GM18517 (cell line): ENCODE measurements around the gene GRIN2A.

ENCODE experiments used
- ATAC-seq: cut with Tn5 transposase; IDR thresholded peaks from one replicate; pipeline ENCODE4 v1.9.1; 2021; ENCODE audit warnings: mild to moderate bottlenecking, moderate library complexity; ENCODE audit not compliant: unreplicated experiment

The GRIN2A gene

DNA sequence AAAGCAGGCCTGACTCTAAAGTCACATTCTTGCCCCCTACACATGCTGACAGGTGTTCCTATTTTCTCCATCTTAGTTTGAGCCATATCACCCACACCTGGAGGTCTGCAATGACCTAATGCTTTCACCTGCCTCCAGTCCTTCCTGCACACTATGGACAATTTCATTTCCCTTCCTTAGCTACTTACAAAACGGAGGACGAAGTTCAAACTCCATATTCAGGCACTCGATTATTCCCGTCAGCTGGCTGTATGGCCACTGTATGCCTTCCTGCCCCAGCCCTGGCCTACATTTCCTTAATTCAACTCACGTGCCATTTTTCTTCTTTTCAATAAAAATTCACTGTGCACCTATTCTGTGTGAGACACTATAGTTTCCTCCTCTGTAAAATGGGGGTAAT is 44.9 kb downstream of the GRIN2A start:
- ATAC-seq: no peak

DNA sequence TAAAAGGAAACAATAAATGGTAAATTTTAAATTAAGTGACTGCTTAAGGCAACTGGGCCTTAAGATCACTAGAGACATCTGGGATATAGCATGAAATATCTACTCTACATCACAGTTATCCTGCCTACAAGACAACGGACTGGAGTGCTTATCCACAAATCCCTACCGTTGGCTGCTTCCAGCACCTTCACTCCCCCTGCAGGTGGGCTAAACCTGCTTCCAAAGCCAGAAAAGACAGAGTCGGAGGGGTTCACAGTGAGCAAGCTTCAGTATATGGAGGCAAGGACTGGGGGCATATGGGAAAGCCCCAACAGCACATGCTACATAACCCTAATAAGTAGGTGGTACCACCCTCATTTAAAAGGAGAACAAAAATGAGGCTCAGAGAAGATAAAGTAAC is 45.3 kb downstream of the GRIN2A start:
- ATAC-seq: no peak

DNA sequence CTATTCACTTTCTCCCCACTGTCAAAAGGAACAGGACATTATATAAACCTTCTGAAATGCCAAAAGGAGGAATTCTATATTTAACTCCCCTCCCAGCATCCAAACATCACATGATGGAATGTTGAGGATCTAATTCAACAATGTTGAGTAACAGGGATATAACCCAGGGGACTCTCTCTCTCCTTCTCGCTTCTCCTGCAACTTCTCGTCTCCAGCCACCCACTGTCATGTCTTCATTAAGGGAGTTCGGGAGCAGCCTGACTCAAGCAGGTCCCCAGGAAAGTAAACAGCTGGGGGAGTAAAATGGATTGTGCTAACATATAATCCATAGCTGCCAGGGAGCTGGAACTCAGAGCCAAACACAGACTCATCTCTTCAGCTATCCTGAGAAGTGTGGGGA is 51.7 kb downstream of the GRIN2A start:
- ATAC-seq: no peak

DNA sequence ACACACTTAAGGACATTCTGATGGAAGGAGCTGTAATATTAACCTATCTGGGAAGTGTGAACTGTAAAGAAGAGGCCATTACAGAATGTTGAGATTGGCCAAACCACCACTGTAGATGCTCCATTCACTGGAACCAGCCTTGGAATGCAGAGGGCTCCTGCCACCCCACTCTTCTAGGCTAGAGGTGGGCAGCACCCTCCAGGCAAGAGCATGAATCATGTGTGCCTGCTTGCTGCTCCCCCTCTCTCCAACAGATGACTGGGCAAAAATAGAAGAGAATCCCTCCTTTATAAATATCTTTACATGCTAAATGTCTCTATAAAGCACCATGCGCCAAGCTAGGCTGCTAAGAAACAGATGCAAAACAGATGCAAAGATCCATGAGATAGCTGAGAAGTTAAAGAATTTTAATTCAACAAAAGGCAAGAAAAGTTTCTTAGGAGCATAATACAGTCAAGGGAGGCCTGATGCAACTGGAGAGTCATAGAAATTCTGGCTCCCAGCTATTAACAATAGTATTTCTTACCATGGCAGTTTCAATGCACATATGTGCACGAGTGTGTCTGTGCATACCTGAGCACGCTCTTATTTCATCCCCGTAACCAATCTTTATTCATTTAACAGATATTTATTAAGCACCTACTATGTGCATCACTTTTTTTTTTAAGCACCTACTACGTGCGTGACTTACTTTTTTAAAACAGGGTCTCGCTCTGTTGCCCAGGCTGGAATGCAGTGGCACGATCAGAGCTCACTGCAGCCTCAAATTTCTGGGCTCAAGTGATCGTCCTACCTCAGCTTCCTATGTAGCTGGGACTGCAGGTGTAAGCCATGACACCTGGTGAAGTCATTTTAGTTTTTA is 53.6 kb downstream of the GRIN2A start:
- no peak for ATAC-seq

DNA sequence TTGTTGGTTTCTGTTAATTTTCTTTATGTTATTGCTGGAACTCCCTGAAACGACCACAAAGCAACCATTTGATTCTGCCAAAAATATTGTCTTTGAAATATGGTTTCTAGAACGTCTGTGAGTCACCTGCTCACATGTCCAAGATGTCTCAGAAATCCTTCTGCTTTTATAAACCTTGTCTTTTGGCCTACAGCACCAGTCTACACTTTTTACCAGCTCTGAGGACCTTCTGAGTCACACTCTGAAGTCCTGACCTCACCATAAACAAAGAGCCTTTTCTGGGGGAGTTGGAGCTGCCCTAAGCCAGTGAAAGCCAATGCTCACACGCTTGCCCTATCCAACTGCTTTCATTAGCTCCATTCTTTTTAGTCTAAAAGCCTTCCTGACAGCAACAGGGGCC is 55.5 kb downstream of the GRIN2A start:
- no peak for ATAC-seq

GRCh38 chr16:10123141-10123540 is 59.1 kb downstream of the GRIN2A start:
- no peak for ATAC-seq

- no peak for ATAC-seq
Observed at GRCh38 chr16:10122546-10122945, 59.7 kb downstream of the GRIN2A start.

DNA sequence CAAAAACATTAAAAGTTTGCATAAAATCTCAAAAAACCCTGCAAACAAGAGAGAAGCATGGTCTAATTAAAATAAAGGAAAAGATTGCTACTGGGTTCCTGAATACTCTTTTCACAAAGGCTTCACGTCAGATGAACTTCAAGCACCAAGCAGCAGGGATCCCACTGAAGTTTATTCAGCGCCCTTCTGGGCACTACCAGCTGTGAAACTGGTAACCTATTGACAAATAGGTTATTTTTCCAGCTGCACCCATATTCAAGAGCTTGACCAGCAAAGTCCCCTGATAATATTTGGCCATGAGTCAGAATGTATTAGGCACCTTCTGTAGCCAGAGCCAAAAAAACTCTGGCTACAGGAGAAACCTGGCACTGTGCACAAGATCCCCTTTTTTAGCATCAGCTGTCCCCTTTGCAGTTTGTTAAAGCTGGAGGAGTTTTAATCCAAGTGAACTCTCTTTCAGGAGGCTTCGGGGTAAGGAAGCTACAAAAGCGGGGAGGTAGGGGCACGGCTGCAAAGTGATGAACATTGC is 60.3 kb downstream of the GRIN2A start:
- no peak for ATAC-seq

GRCh38 chr16:10121491-10121890 is 60.7 kb downstream of the GRIN2A start:
- no peak for ATAC-seq

DNA sequence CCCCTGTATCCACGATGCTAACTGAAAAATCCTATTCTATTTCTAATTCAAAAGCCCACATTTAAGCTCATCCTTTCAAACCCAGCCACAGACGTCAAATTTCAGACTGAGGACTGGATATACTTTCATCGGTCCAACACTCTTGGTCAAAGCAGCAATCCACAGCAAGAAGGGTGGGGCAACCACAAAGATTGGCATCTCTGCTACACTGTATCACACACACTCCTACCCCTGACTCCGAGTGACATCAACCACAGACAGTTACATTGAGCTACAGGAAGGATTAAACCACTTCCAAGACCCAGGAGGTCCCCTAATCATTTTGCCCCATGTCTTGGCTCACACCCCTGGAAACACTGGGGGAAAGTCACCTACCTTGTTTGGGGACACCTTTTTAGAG is 61.3 kb downstream of the GRIN2A start:
- ATAC-seq: no peak

- no peak for ATAC-seq
Observed at GRCh38 chr16:10114409-10114808, 67.8 kb downstream of the GRIN2A start.

DNA sequence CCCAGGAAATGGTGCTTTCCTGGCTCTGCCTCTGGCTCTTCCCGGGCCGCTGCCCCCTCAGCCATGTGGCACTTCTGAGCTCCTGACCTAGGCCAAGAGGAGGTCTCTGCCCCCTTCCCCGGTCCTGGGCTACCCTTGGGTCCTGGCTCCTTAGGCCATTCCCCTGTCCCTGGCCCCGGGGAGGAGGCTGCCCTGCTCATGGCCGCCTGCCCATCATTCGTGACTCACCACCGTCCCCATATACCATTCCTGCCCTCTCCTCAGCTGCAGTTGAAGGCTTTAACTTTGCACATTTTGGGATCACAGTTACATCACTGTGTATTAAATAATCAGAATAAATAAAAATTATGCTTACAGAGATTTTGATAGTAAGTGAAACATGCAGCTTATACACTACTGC is 69.0 kb downstream of the GRIN2A start:
- ATAC-seq: no peak

DNA sequence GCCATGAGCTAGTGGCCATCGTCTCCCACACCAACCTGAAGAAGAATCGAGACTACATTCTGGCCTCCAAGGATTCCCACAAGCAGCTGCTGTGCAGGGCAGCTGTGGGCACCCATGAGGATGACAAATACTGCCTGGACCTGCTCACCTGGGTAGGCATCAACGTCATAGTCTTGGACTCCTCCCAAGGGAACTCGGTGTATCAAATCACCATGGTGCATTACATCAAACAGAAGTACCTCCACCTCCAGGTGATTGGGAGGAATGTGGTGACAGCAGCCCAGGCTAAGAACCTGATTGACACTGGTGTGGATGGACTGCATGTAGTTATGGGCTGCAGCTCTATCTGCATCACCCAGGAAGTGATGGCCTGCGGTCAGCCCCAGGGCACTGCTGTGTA is 70.2 kb downstream of the GRIN2A start:
- no peak for ATAC-seq

DNA sequence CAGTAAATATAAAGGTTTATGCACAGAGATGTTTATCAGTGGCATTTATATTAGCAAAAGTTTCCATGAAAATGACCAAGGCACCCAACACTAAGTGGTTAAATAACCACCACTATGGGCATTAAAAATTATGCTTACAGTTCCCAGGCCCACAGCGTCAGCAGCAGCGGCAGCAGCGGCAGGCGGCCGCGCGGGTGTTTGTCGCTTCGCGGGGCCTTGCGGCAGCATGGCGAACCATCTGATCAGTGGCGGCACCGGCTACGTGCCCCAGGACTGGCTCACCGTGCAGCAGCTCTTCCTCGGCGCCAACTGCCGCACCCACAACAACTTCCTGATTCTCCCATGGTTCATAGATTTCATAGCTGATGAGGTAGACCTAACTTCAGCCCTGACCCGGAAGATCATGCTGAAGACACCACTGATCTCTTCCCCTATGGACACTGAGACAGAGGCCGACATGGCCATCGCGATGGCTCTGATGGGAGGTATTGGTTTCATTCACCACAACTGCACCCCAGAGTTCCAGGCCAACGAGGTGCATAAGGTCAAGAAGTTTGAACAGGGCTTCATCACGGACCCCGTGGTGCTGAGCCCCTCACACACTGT is 71.0 kb downstream of the GRIN2A start:
- no peak for ATAC-seq

- no peak for ATAC-seq
Observed at GRCh38 chr16:10110552-10110951, 71.7 kb downstream of the GRIN2A start.

DNA sequence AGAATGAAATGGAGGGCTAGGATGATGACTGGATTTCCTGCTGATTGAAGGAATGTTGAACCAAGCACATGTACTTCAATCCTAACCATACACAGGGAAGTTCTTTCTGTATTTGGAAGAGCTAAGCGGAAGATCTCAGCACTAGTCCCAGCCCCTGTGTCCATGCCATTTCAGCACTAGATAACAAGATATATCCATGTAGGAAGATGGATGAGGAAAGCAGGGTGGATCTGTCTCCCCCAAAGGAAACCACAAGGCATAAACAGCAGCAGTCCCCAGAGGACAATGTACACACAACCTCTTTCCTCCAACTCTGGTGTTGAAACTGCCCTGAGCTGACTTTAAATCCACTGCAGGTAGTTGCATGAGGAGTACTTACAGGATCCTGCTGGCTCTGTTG is 75.1 kb downstream of the GRIN2A start:
- no peak for ATAC-seq

GRCh38 chr16:10103700-10104099 is 78.5 kb downstream of the GRIN2A start:
- ATAC-seq: no peak

DNA sequence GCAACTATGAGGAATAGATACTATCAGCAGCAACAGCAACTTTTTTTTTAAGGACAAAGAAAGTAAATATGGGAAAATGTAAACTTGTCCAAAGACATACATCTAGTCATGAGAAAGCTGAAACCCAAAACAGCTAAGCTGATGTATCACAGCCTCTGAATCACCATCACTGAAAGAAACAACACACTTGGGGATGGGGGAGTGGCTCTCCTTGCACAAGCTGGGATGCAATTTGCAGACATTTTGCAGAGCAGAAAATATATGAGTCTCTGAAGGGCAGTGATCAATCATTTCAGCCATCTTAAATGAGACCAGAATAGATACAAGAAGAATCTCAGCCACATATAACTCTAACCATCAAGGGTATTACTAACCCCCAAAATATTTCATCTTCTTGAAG is 79.1 kb downstream of the GRIN2A start:
- ATAC-seq: no peak

- no peak for ATAC-seq
Observed at GRCh38 chr16:10100829-10101228, 81.4 kb downstream of the GRIN2A start.

GRCh38 chr16:10098991-10099390 is 83.2 kb downstream of the GRIN2A start:
- ATAC-seq: no peak

- ATAC-seq: no peak
Observed at GRCh38 chr16:10097271-10097670, 85.0 kb downstream of the GRIN2A start.

DNA sequence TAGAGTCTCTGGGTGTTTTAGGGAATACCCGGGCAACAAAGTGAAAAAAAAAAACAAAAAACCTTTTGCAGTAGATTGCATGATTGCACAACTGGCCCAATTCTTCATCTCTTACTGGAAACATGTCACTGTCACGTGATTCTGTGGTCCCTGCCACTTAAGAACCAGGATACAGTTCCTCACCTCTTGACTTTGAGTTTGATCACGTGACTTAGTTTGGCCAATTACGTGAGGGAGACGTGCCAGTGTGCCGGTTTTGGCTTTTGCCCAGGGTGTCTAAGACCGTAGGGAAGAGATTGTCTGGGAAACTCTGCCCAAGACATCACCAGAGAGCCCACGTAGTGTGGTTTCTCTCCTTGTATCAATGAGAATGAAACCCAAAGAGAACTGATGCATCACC is 88.7 kb downstream of the GRIN2A start:
- no peak for ATAC-seq
